AG04449 (cell line): ENCODE data around the gene GEMIN4.

Experiments used
- CTCF ChIA-PET: fragments of 350-600 bp; formaldehyde crosslinking; extraction: SDS; loops from one replicate; lab custom pipeline; 2021; ENCODE audit warnings: antibody characterized with exemption; lab: Yijun Ruan, JAX
- POLR2A ChIA-PET: fragments of 400-600, 350-600 bp; formaldehyde crosslinking; extraction: SDS; loops from one replicate; lab custom pipeline; 2020; ENCODE audit warnings: antibody characterized with exemption, inconsistent platforms; lab: Yijun Ruan, JAX
- DNase-seq: peaks from one replicate; pipeline ENCODE4 v3.0.0-alpha.2; 2010; ENCODE audit warnings: low read depth, low spot score
- H3K4me3 ChIP-seq: 2 replicates; pipeline ENCODE4 v1.5.1; 2011; ENCODE audit warnings: low read depth, mild to moderate bottlenecking, control low read depth, low read length
- TF ChIP-seq, protein P1 (sequence below): IDR thresholded peaks from one replicate; pipeline ENCODE4 v1.5.1; 2011; ENCODE audit warnings: mild to moderate bottlenecking, moderate library complexity, low read length, control low read depth, inconsistent platforms; ENCODE audit not compliant: insufficient read depth; ENCODE audit errors: missing control alignments

The GEMIN4 gene

DNA sequence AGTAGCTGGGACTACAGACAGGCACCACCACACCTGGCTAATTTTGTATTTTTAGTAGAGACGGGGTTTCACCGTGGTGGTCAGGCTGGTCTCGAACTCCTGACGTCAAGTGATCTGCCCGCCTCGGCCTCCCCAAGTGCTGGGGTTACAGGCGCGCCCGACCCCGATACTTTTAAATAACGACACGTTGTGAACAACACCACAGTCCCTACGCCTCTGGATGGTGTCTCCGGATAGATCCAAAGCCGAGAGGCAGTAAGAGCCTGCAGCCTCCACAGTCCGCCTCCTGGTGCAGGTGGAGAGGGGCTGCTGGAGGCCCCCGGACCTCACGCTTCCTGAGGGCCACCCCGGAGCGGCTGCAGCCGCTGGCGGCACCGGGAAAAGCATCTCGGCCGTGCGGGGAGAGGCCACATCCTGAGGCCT lies 20.4 kb downstream of the GEMIN4 start:
- ChIA-PET POLR2A (no interaction called here), CTCF (interaction anchor here (1.0 to 1.7 kb wide), 2 partner anchors 13 to 21 kb away, joined by 3 to 7 read pairs; partner anchors contain the start of gene GEMIN4)
- no peak for DNase-seq
- H3K4me3 ChIP-seq, result peak overlapping the region; percentile 72
- TF ChIP-seq, protein P1, sequence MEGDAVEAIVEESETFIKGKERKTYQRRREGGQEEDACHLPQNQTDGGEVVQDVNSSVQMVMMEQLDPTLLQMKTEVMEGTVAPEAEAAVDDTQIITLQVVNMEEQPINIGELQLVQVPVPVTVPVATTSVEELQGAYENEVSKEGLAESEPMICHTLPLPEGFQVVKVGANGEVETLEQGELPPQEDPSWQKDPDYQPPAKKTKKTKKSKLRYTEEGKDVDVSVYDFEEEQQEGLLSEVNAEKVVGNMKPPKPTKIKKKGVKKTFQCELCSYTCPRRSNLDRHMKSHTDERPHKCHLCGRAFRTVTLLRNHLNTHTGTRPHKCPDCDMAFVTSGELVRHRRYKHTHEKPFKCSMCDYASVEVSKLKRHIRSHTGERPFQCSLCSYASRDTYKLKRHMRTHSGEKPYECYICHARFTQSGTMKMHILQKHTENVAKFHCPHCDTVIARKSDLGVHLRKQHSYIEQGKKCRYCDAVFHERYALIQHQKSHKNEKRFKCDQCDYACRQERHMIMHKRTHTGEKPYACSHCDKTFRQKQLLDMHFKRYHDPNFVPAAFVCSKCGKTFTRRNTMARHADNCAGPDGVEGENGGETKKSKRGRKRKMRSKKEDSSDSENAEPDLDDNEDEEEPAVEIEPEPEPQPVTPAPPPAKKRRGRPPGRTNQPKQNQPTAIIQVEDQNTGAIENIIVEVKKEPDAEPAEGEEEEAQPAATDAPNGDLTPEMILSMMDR, result no peak

GRCh38 chr17:728911-729310 lies 23.2 kb downstream of the GEMIN4 start:
- ChIA-PET POLR2A (no interaction called here), CTCF (interaction anchor here (1.4 to 2.3 kb wide), 4 partner anchors 10 to 252 kb away, joined by 4 to 7 read pairs (median 6); no protein-coding TSS in a partner anchor)
- DNase-seq, result no peak
- TF ChIP-seq, protein P1, result no peak
- H3K4me3 ChIP-seq, result no peak overlapping the region

DNA sequence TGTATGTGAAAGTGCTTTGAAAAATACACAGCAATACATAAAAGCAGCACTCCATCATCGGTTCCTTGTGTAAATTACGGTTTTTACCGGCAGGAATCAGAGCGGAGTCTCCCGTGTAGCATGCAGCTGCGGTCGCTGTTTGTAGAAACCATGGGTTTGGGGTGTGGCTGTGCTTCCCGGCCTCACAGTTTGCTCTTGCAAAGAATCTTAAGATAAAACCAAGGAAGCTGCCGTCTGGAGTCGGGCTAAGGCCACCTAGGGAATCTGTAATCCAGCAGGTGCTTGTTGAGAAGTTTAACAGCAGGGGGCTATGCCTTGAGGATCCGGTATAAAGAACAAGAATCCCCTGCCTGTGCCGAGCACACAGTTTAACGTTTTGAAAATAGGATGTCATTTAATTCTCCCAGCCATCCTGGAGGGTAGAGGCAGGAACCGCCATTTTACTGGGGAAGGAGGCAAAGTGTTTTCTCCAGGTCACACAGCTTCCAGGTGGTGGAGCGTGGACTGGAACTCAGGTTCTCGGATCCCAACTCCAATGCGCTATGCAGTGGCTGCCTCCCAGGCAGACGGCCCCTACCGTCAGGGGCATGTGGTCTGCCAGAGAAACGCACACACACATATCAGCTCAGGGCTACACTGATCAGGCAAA lies 25.7 kb downstream of the GEMIN4 start:
- H3K4me3 ChIP-seq, result no peak overlapping the region
- TF ChIP-seq, protein P1, result no peak
- ChIA-PET CTCF (interaction anchor here (0.8 to 1.0 kb wide), 2 partner anchors 255 to 270 kb away, joined by 3 read pairs; no protein-coding TSS in a partner anchor), POLR2A (no interaction called here)
- no peak for DNase-seq

- TF ChIP-seq, protein P1, result no peak
- CTCF ChIA-PET, result no interaction called here
- H3K4me3 ChIP-seq, result no peak overlapping the region
- DNase-seq, result no peak
- POLR2A ChIA-PET, result no interaction called here
Measured at GRCh38 chr17:725746-726145, 26.3 kb downstream of the GEMIN4 start.

DNA sequence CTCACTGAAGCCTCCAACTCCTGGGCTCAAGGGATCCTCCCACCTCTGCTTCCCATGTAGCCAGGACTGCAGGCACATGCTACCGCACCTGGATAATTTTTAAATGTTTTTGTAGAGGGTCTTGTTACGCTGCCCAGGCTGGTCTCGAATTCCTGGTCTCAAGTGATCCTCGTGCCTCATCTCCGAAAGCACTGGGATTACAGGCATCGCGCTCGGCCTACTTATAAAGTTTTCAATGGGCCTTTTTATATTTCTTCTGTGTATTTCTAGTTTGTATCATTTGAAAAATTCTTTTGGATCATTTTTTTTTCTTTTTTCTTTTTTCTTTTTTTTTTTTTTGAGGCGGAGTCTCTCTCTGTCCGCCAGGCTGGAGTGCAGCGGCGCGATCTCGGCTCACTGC lies 27.0 kb downstream of the GEMIN4 start:
- CTCF ChIA-PET, result no interaction called here

DNA sequence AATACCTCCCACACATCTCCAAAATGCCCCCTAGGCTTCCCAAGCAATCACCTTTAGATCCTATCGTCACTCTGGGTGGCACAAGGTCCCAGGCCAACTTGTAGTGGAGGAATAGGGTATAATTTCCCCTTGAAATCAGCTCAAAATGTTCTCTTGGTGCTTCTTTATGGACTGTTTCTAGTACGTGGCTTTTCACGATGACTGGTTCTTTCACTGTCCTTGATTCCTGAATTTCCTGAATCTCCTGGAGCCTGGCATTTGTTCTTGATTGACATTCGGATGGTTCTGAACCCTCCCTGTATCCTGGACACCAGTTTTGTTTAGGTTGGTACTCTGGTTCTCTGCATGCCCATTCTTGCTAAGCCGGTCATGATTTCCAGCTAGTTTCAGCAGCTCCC lies 30.5 kb downstream of the GEMIN4 start:
- TF ChIP-seq, protein P1, result no peak
- ChIA-PET POLR2A (no interaction called here), CTCF (interaction anchor here (0.9 to 1.8 kb wide), 4 partner anchors 8 to 275 kb away, joined by 3 to 8 read pairs (median 4); partner anchors contain the start of gene TIMM22)
- DNase-seq, result no peak
- no peak overlapping the region for H3K4me3 ChIP-seq

More for the DNA sequence above, 27.0 kb downstream of the GEMIN4 start:
- no peak overlapping the region for H3K4me3 ChIP-seq
- POLR2A ChIA-PET, result no interaction called here
- TF ChIP-seq, protein P1, result no peak
- DNase-seq, result no peak
